H1 (cell line): ENCODE results near the gene FBXO41. TPM values are rescaled to one million over a fixed set of nuclear protein-coding genes. Genes with fewer than 3 reads are reported as not detected.

Experiments used
- CTCF ChIP-seq, 3 experiments: IDR thresholded peaks; 1 replicate in 2 of 3; 2 replicates in 1 of 3; pipeline versions ENCODE4 v1.5.1 to v1.6.1; 2011; ENCODE audit warnings: low read length in 3 of 3, mild to moderate bottlenecking in 3 of 3, inconsistent platforms in 2 of 3, low read depth in 1 of 3, moderate library complexity in 1 of 3; ENCODE audit not compliant: insufficient read depth in 1 of 3; ENCODE audit errors: control extremely low read depth in 1 of 3
- GABPA ChIP-seq: IDR thresholded peaks from 2 replicates; pipeline ENCODE4 v1.6.1; 2011; ENCODE audit warnings: mild to moderate bottlenecking, low read length, moderate library complexity, borderline replicate concordance; ENCODE audit not compliant: insufficient read depth
- GTF2F1 ChIP-seq: IDR thresholded peaks from 2 replicates; pipeline ENCODE4 v1.6.1; 2012; ENCODE audit warnings: low read depth, low read length, improper control_type of control experiment, borderline replicate concordance
- HDAC6 ChIP-seq: IDR thresholded peaks from one replicate; pipeline ENCODE4 v1.7.1; 2012; ENCODE audit warnings: low read depth, mild to moderate bottlenecking, inconsistent platforms, low read length, moderate library complexity
- PHF8 ChIP-seq: fragments of 200-600 bp; sonication (generic); conservative IDR thresholded peaks from 2 replicates; pipeline ENCODE4 v1.7.1; 2012; ENCODE audit warnings: low read depth, mild to moderate bottlenecking, inconsistent platforms, low read length, moderate library complexity
- RFX5 ChIP-seq: IDR thresholded peaks from 2 replicates; pipeline ENCODE4 v1.6.1; 2011; ENCODE audit warnings: low read depth, low read length, improper control_type of control experiment, borderline replicate concordance
- ZNF274 ChIP-seq: IDR thresholded peaks from 2 replicates; pipeline ENCODE4 v1.7.0; 2012; ENCODE audit warnings: low read length, borderline replicate concordance; ENCODE audit errors: extremely low read depth
- polyA plus RNA-seq, 7 experiments: library from polyadenylated mRNA; depleted of rRNA in 3 of 7; stranded (reverse) in 5 of 7; unstranded in 2 of 7; fragments of >200 nt in 5 of 7; fragments of 200-250 nt in 2 of 7; gene quantifications; 1 replicate in 5 of 7; 2 replicates in 1 of 7; 4 replicates in 1 of 7; pipeline versions ENCODE4 v1.2.1 to v1.2.3, GENCODE V29; 2011 to 2013; ENCODE audit warnings: missing spikeins in 2 of 7, mixed read lengths in 2 of 7
- total RNA-seq: library from RNA; stranded (reverse); fragmentation: NEBNext Ultra II Directional; extraction: Animal tissue kit (Norgen Biotek cat#: 25700); gene quantifications from 2 replicates; pipeline ENCODE4 v1.2.1, GENCODE V29; 2021

Gene FBXO41
- total and polyA plus RNA-seq, 2 of the 8 experiments (the other 6 are each of a cell fraction or from before 2014, with no cell fraction given) = 11.2 to 14.3 TPM

DNA sequence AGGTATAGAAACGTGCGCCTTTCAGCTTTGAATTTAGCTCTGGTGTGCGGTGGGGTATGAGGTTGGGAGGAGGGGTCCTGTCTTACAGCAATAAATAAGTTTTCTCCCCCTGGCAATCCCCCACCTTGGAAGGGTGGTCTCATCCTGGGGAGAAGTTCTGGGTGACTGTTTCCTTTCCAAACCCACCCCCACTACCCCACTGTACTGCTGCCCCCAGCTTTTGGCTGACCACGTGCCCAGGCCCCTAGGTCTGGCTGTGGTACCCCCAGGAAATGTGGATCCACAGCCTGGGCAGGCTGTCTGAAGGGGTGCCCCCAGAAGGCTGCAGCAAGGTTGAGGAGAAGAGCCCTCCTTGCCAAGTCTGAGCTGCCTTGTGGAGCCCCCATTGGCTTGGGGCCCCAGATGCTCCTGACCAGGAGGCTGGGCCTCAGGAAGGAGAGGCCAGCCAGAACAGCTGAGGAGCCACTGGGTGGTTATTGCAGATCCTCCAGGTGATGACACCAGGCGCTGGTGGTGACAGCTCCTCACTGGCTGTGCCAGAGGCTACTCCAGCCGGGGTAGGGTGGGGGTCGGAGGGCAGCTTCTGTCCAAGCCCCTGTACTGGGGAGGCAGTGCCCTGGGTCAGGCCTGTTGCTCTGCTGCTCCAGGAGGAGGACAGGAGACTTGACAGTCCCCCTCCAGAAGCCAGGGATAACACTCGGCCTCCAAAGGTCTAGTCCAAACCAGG lies 25.9 kb downstream of the FBXO41 start (continued):
- TF ChIP-seq CTCF (IDR thresholded peaks at IDR 0.05; ENCODE audit: control extremely low read depth in 1 of 3, insufficient read depth in 1 of 3, low read depth in 1 of 3, low read length in 3 of 3) (no peak), HDAC6 (no peak), PHF8 (no peak), ZNF274 (no peak), RFX5 (no peak), GTF2F1 (no peak), GABPA (no peak)
